ENCODE data around the gene PTPN7. TPM values are rescaled to one million over a fixed set of nuclear protein-coding genes. Genes with fewer than 3 reads are reported as not detected.

Gene PTPN7
- total RNA-seq, 4 donors from 2014 or later: 4.7 to 48.7 (median 7.6) TPM

DNA sequence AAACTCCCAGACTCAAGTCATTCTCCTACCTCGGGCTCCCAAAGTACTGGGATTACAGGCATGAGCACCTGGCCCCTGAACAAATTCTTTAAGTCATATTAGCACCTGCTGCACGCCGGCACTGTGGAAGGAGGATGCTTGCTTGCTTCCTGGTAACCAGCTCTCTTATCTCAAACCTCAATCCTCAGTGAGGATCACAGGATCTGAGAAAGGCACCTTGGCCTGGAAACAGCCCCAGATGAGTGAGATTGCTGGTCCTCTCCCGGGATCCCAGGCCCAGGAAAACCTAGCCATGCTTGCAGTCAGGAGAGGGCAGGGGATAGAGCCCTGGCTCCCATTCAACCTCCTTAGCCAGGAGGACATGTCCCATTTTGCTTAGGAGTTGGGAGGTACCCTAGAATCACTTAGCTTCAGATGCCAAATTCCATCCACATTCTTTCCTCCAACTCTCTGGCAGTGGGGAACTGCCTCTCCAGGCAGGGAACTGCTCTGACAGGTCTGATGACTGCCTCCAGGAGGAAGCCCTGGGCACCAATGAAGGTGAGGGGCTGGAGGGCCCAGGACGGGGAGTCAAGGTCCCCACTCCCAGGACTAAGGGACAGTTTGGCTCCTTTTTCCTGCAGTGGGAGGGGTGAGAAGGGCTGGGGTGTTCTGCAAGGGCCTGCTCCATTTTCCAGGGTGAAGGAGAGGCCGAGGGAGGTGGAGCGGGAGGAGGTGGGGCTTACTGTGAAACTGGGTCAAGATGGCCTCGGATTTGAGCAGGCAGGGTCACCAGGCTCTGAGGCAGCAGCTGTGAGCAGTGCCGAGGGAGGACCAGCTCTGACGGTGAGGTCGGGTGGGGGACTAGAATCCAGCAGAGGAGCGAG is 28.2 kb downstream of the PTPN7 start:
- TF ChIP-seq, protein P1, sequence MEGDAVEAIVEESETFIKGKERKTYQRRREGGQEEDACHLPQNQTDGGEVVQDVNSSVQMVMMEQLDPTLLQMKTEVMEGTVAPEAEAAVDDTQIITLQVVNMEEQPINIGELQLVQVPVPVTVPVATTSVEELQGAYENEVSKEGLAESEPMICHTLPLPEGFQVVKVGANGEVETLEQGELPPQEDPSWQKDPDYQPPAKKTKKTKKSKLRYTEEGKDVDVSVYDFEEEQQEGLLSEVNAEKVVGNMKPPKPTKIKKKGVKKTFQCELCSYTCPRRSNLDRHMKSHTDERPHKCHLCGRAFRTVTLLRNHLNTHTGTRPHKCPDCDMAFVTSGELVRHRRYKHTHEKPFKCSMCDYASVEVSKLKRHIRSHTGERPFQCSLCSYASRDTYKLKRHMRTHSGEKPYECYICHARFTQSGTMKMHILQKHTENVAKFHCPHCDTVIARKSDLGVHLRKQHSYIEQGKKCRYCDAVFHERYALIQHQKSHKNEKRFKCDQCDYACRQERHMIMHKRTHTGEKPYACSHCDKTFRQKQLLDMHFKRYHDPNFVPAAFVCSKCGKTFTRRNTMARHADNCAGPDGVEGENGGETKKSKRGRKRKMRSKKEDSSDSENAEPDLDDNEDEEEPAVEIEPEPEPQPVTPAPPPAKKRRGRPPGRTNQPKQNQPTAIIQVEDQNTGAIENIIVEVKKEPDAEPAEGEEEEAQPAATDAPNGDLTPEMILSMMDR (IDR thresholded peaks at IDR 0.05): no peak
- no peak for TF ChIP-seq POLR2A (IDR thresholded peaks at IDR 0.05)
- Histone ChIP-seq H3K27me3 (no peaks in the 10 kb centered on the region), H3K36me3 (peaks cover 0 to 45% (median 0%) of the 10 kb centered on the region in 3 donors), H3K4me1 (peaks cover 0 to 12% (median 0%) of the 10 kb centered on the region in 4 donors), H3K9me3 (no peaks in the 10 kb centered on the region), H3K4me3 (no peak overlapping the region), H3K27ac (peak overlapping the region; percentile 42 to 83 (median 57))
- no peak for DNase-seq

DNA sequence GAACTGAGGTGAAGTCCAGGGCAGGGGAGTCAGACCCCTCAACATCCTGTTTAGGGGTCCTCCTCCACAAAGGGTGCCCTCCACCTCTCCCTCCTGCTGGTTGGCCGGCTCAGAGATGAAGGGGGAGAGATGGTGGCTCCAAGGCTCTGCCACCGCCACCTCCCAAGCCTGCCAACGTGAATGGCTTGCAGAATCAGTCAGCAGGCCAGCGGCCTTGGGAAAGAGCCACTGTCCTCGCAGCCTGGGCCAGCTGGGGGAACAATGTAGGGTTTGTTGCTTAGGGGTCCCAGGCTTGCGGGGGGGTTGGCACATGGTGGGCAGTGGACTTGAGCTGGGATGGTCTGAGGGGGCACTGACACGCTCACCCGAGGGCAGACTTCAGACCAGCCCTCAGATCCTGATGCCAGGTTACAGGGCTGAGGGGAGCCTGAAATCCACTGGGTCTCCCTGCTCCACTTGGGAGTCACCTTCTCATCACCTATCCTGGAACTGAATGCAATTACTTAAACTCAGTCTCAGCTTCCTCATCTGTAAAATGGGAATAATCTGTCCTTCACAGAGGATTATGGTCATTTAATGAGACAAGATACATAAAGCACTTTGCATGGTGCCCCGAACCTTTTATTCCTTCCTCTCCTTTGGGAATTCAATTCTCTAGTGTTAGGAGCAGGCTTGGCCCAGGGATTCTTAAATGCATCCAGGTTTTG is 29.4 kb downstream of the PTPN7 start:
- H3K9me3 ChIP-seq: no peaks in the 10 kb centered on the region
- TF ChIP-seq POLR2A (IDR thresholded peaks at IDR 0.05): no peak
- TF ChIP-seq, protein P1 (IDR thresholded peaks at IDR 0.05): no peak
- H3K27me3 ChIP-seq: no peaks in the 10 kb centered on the region
- no peak overlapping the region for H3K4me3 ChIP-seq
- DNase-seq: no peak
- H3K4me1 ChIP-seq: peaks cover 0 to 12% (median 0%) of the 10 kb centered on the region in 4 donors
- H3K36me3 ChIP-seq: peaks cover 0 to 35% (median 0%) of the 10 kb centered on the region in 3 donors
- H3K27ac ChIP-seq: no peak overlapping the region

DNA sequence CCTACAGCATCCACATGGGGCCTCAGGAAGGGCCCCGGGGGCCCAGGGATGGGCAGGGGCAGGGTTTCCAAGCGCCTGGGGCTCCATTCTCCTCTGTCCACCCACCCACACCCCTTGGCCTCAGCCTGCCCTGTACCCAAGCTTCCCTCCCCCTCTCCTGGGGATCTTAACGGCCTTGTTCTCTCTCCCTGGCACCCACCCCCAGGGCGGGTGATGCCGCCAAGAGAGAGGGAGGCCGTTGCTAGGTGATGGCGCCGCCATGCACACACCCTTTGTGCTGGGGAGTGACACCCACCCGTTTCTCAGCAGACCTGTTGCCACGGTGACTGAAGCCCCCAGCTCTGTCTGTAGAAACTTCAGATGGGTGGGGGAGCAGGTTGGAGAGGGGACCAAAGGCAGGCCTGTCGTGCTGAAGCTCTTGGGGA is 30.1 kb downstream of the PTPN7 start:
- Histone ChIP-seq H3K36me3 (peaks cover 0 to 28% (median 0%) of the 10 kb centered on the region in 3 donors), H3K4me3 (no peak overlapping the region), H3K27ac (no peak overlapping the region), H3K4me1 (peaks cover 0 to 12% (median 0%) of the 10 kb centered on the region in 4 donors), H3K9me3 (no peaks in the 10 kb centered on the region), H3K27me3 (no peaks in the 10 kb centered on the region)
- DNase-seq: no peak
- TF ChIP-seq, protein P1 (IDR thresholded peaks at IDR 0.05): no peak
- TF ChIP-seq POLR2A (IDR thresholded peaks at IDR 0.05): no peak

DNA sequence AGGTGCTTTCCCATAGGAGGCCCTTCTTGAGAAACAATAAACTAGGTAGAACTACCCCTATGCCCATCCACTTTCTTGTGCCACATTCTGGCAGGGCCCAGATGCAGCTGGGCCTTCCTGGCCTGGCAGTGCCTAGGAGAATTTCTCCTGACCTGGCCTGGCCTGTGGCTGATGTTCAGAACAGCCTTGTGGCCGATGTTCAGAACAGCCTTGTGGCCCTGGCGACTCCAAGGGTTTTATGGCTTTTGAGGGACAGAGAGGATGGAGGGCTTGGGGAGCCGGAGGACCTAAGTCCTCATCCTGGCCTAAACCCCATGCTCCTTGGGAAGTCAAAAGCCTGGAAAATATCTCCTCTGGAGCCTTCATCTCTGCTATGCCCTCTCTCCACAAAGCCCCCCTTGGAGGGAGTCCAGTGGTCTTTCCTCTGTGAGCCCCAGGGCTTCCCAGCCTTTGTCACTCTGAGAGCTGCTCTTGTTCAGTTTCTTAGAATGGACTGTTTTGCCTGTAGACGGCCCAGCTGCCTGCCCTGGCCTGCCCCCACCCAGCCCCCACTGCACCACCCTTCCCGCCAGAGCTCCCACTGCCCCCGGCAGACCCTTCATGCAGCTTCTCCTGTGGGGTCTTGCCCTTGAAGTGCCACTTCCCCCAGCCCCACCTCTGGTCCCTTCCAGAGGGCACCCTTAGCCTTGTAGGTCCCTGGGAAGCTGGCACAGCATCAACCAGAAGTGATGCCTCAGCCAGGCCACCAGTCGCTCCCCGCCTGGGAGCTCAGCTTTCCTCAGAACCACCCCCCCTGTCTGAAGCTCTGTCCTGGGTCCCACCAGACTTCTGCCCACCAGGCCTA is 30.7 kb downstream of the PTPN7 start:
- Histone ChIP-seq H3K27ac (no peak overlapping the region), H3K4me3 (no peak overlapping the region)
- no peak for DNase-seq

More for the DNA sequence above, 30.7 kb downstream of the PTPN7 start:
- no peaks in the 10 kb centered on the region for H3K9me3 ChIP-seq
- H3K4me1 ChIP-seq: peaks cover 0 to 12% (median 0%) of the 10 kb centered on the region in 4 donors
- TF ChIP-seq POLR2A (IDR thresholded peaks at IDR 0.05): no peak
- TF ChIP-seq, protein P1 (IDR thresholded peaks at IDR 0.05): no peak
- H3K36me3 ChIP-seq: peaks cover 0 to 23% (median 0%) of the 10 kb centered on the region in 3 donors
- no peaks in the 10 kb centered on the region for H3K27me3 ChIP-seq

Measured in Peyer's patch (tissue), 4 donors.